ENCODE measurements around the gene ANXA9.

The ANXA9 gene

GRCh38 chr1:150960646-150961045 is 21.4 kb upstream of the ANXA9 start:
- Histone ChIP-seq H3K4me1 (ENCODE audit: control insufficient read depth in 1 of 2, insufficient read depth in 1 of 2, low read depth in 1 of 2, low read length in 1 of 2) (no peaks in the 10 kb centered on the region), H3K9me3 (no peaks in the 10 kb centered on the region), H3K36me3 (peaks cover 89% of the 10 kb centered on the region), H3K27me3 (no peaks in the 10 kb centered on the region), H3K27ac (no peak overlapping the region), H3K4me3 (ENCODE audit: low read depth in 1 of 2, low read length in 1 of 2) (no peak overlapping the region)
- TF ChIP-seq, protein P1, sequence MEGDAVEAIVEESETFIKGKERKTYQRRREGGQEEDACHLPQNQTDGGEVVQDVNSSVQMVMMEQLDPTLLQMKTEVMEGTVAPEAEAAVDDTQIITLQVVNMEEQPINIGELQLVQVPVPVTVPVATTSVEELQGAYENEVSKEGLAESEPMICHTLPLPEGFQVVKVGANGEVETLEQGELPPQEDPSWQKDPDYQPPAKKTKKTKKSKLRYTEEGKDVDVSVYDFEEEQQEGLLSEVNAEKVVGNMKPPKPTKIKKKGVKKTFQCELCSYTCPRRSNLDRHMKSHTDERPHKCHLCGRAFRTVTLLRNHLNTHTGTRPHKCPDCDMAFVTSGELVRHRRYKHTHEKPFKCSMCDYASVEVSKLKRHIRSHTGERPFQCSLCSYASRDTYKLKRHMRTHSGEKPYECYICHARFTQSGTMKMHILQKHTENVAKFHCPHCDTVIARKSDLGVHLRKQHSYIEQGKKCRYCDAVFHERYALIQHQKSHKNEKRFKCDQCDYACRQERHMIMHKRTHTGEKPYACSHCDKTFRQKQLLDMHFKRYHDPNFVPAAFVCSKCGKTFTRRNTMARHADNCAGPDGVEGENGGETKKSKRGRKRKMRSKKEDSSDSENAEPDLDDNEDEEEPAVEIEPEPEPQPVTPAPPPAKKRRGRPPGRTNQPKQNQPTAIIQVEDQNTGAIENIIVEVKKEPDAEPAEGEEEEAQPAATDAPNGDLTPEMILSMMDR (IDR thresholded peaks at IDR 0.05), result no peak

- Histone ChIP-seq H3K4me1 (ENCODE audit: control insufficient read depth in 1 of 2, insufficient read depth in 1 of 2, low read depth in 1 of 2, low read length in 1 of 2) (no peaks in the 10 kb centered on the region), H3K36me3 (peaks cover 97% of the 10 kb centered on the region), H3K27ac (peak overlapping the region; percentile 39), H3K9me3 (no peaks in the 10 kb centered on the region), H3K4me3 (ENCODE audit: low read depth in 1 of 2, low read length in 1 of 2) (no peak overlapping the region), H3K27me3 (no peaks in the 10 kb centered on the region)
- TF ChIP-seq, protein P1 (IDR thresholded peaks at IDR 0.05), result no peak
These were observed 20.3 kb upstream of the ANXA9 start for GRCh38 chr1:150961756-150962155.

DNA sequence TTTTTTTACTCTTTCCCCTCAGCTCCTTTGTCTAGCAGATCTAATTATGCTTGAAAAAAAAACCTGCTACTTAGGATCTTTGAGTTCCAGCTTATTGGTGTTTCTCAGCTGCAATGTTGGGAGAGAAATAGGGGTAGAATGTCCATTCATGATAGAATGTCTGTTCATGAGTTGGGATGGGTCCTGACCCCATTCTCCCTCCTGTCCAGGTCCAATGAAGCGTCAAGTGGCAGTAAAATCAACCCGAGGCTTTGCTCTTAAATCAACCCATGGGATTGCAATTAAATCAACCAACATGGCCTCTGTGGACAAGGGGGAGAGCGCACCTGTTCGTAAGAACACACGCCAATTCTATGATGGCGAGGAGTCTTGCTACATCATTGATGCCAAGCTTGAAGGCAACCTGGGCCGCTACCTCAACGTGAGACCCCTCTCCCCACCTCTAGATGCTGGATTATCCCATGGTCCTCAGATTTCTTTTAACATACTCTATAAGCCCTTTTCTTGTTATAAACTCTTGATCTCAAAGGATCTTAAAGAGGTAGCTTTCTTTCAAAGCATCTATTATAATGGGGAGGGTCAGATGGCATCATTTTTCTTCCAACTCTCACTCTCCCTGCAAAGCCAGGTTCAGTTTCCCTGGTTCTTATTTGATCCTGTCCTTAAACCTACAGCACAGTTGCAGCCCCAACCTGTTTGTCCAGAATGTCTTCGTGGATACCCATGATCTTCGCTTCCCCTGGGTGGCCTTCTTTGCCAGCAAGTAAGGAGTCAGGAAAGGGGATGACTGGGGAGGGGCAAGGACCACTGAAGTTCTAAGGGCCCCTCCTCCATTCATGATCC is 18.6 kb upstream of the ANXA9 start:
- TF ChIP-seq, protein P1 (IDR thresholded peaks at IDR 0.05), result no peak
- Histone ChIP-seq H3K27ac (no peak overlapping the region), H3K27me3 (no peaks in the 10 kb centered on the region), H3K36me3 (peaks cover 99% of the 10 kb centered on the region), H3K4me3 (ENCODE audit: low read depth in 1 of 2, low read length in 1 of 2) (no peak overlapping the region), H3K4me1 (ENCODE audit: control insufficient read depth in 1 of 2, insufficient read depth in 1 of 2, low read depth in 1 of 2, low read length in 1 of 2) (no peaks in the 10 kb centered on the region), H3K9me3 (no peaks in the 10 kb centered on the region)

DNA sequence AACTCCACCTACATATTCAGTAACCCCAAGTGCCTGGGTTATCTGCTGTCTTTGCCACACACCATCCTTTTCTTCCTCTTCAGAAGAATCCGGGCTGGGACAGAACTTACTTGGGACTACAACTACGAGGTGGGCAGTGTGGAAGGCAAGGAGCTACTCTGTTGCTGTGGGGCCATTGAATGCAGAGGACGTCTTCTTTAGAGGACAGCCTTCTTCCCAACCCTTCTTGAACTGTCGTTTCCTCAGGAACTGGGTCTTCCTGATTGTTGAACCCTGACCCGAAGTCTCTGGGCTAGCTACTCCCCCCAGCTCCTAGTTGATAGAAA is 18.0 kb upstream of the ANXA9 start:
- Histone ChIP-seq H3K27ac (no peak overlapping the region), H3K27me3 (no peaks in the 10 kb centered on the region), H3K36me3 (peaks cover 100% of the 10 kb centered on the region), H3K9me3 (no peaks in the 10 kb centered on the region), H3K4me1 (ENCODE audit: control insufficient read depth in 1 of 2, insufficient read depth in 1 of 2, low read depth in 1 of 2, low read length in 1 of 2) (no peaks in the 10 kb centered on the region), H3K4me3 (ENCODE audit: low read depth in 1 of 2, low read length in 1 of 2) (no peak overlapping the region)
- TF ChIP-seq, protein P1 (IDR thresholded peaks at IDR 0.05), result no peak

DNA sequence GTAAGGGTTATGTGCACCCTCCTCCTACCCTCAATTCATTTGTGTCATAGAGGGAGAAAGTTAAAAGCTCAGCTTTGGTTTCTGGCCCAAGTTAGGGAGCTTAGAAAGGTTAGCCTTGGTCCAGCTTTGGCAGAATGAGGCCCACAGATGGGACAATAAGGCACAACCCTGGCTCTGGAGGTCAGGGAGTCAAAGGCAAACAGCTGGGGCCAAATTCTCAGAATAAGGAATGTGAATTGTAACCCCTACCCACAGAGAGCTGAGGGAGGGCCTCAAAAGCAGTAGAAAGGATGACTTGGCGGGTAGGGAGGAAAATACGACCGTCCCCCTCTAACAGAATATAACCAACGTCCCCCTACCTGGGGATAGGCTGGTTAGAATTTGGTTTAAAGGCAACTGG is 16.5 kb upstream of the ANXA9 start:
- Histone ChIP-seq H3K27me3 (no peaks in the 10 kb centered on the region), H3K4me1 (ENCODE audit: control insufficient read depth in 1 of 2, insufficient read depth in 1 of 2, low read depth in 1 of 2, low read length in 1 of 2) (peaks cover 0 to 3% of the 10 kb centered on the region in 2 experiments), H3K27ac (peak overlapping the region; percentile 31), H3K36me3 (peaks cover 86% of the 10 kb centered on the region), H3K4me3 (ENCODE audit: low read depth in 1 of 2, low read length in 1 of 2) (no peak overlapping the region), H3K9me3 (no peaks in the 10 kb centered on the region)
- TF ChIP-seq, protein P1 (IDR thresholded peaks at IDR 0.05), result no peak
